GM23338 (cell line): ENCODE results near the gene TIMM22. TPM values are rescaled to one million over a fixed set of nuclear protein-coding genes. Genes with fewer than 3 reads are reported as not detected.

Experiments used
- ATAC-seq: fragments of 200-7000 bp; cut with Tn5 transposase; 3 replicates; pipeline ENCODE4 v1.9.1; 2020
- DNase-seq: peaks from one replicate; pipeline ENCODE4 v3.0.0-alpha.2; 2015; ENCODE audit warnings: low spot score
- H2AFZ ChIP-seq: fragments of 200-600 bp; sonication (generic); 2 replicates; pipeline ENCODE4 v1.8.0; 2016; ENCODE audit warnings: antibody characterized with exemption, mild to moderate bottlenecking, moderate library complexity
- H3F3A ChIP-seq: fragments of 200-600 bp; sonication (generic); replicated peaks from 2 replicates; pipeline ENCODE4 v1.8.0; 2017; ENCODE audit warnings: antibody characterized with exemption, mixed run types, low read depth
- H3K27ac ChIP-seq: fragments of 200-600 bp; sonication (generic); 2 replicates; pipeline ENCODE4 v1.6.1; 2016; ENCODE audit warnings: low read depth
- H3K27me3 ChIP-seq: fragments of 200-600 bp; sonication (generic); 2 replicates; pipeline ENCODE4 v1.8.0; 2016; ENCODE audit warnings: mild to moderate bottlenecking, mixed run types, moderate library complexity; ENCODE audit not compliant: insufficient read depth
- H3K36me3 ChIP-seq: fragments of 200-600 bp; sonication (generic); 2 replicates; pipeline ENCODE4 v1.8.0; 2016; ENCODE audit warnings: mild to moderate bottlenecking; ENCODE audit not compliant: insufficient read depth
- H3K4me1 ChIP-seq: fragments of 200-600 bp; sonication (generic); 2 replicates; pipeline ENCODE4 v1.8.0; 2016; ENCODE audit warnings: mild to moderate bottlenecking, moderate library complexity; ENCODE audit not compliant: insufficient read depth
- H3K4me2 ChIP-seq: fragments of 200-600 bp; sonication (generic); 2 replicates; pipeline ENCODE4 v1.7.1; 2017; ENCODE audit warnings: mixed run types
- H3K4me3 ChIP-seq: fragments of 200-600 bp; sonication (generic); 2 replicates; pipeline ENCODE4 v1.6.1; 2016; ENCODE audit warnings: mixed run types
- H3K79me2 ChIP-seq: fragments of 200-600 bp; sonication (generic); replicated peaks from 2 replicates; pipeline ENCODE4 v1.8.0; 2017; ENCODE audit warnings: mild to moderate bottlenecking; ENCODE audit not compliant: insufficient read depth
- H3K9me2 ChIP-seq: fragments of 200-600 bp; sonication (generic); 2 replicates; pipeline ENCODE4 v1.8.0; 2017; ENCODE audit not compliant: insufficient read depth
- H4K20me1 ChIP-seq: fragments of 200-600 bp; sonication (generic); replicated peaks from 2 replicates; pipeline ENCODE4 v1.8.0; 2017; ENCODE audit warnings: mild to moderate bottlenecking; ENCODE audit not compliant: insufficient read depth
- H3K27ac Mint-ChIP-seq: 2 replicates; pipeline ENCODE4 v1.8.0; 2020; ENCODE audit warnings: inconsistent platforms, mild to moderate bottlenecking, moderate library complexity, mixed read lengths
- H3K27me3 Mint-ChIP-seq: 3 replicates; pipeline ENCODE4 v1.8.0; 2022; ENCODE audit warnings: low read depth, mild to moderate bottlenecking, moderate library complexity, mixed read lengths, inconsistent platforms; ENCODE audit not compliant: insufficient read depth, poor library complexity
- H3K36me3 Mint-ChIP-seq: 3 replicates; pipeline ENCODE4 v1.8.0; 2021; ENCODE audit warnings: low read depth, mild to moderate bottlenecking, inconsistent platforms, moderate library complexity, mixed read lengths
- H3K4me1 Mint-ChIP-seq: 3 replicates; pipeline ENCODE4 v1.8.0; 2020; ENCODE audit warnings: mild to moderate bottlenecking, inconsistent platforms, mixed read lengths
- H3K4me3 Mint-ChIP-seq: 3 replicates; pipeline ENCODE4 v1.8.0; 2021; ENCODE audit warnings: moderate library complexity, mild to moderate bottlenecking, inconsistent platforms, mixed read lengths
- H3K9me3 Mint-ChIP-seq: 3 replicates; pipeline ENCODE4 v1.8.0; 2020; ENCODE audit warnings: moderate library complexity, mild to moderate bottlenecking, inconsistent platforms, mixed read lengths
- CREB1 ChIP-seq: fragments of 250-450 bp; sonication (Bioruptor Pico); IDR thresholded peaks from 2 replicates; pipeline ENCODE4 v1.5.0; 2020; ENCODE audit warnings: low read depth, mild to moderate bottlenecking, moderate library complexity
- CTCF ChIP-seq, 2 experiments: fragments of 200-600 bp in 1 of 2; sonication (generic) in 1 of 2; conservative IDR thresholded peaks; 2 replicates each; pipeline versions ENCODE4 v1.5.1 to v1.6.1; 2016 to 2017; ENCODE audit warnings: antibody characterized with exemption in 2 of 2, low read depth in 2 of 2, mild to moderate bottlenecking in 2 of 2, moderate library complexity in 1 of 2
- ETS1 ChIP-seq: IDR thresholded peaks from 2 replicates; pipeline ENCODE4 v1.6.1; 2016; ENCODE audit warnings: antibody characterized with exemption
- EZH2 ChIP-seq: fragments of 200-600 bp; sonication (generic); IDR thresholded peaks from one replicate; pipeline ENCODE4 v1.8.0; 2017; ENCODE audit warnings: antibody characterized with exemption, mild to moderate bottlenecking, low read depth; ENCODE audit not compliant: unreplicated experiment
- EZH2phosphoT487 ChIP-seq: fragments of 200-600 bp; sonication (generic); IDR thresholded peaks from one replicate; pipeline ENCODE4 v1.8.1; 2018; ENCODE audit warnings: antibody characterized with exemption; ENCODE audit not compliant: unreplicated experiment
- JUNB ChIP-seq: IDR thresholded peaks from one replicate; pipeline ENCODE4 v1.6.1; 2016; ENCODE audit warnings: antibody characterized with exemption; ENCODE audit not compliant: unreplicated experiment
- NANOG ChIP-seq: IDR thresholded peaks from 2 replicates; pipeline ENCODE4 v1.6.1; 2016; ENCODE audit warnings: antibody characterized with exemption, borderline replicate concordance
- POLR2AphosphoS5 ChIP-seq: IDR thresholded peaks from 2 replicates; pipeline ENCODE4 v1.6.1; 2016; ENCODE audit warnings: antibody characterized with exemption, low read depth
- REST ChIP-seq: IDR thresholded peaks from one replicate; pipeline ENCODE4 v1.6.1; 2018; ENCODE audit warnings: antibody characterized with exemption; ENCODE audit not compliant: unreplicated experiment
- STAT1 ChIP-seq: IDR thresholded peaks from one replicate; pipeline ENCODE4 v1.6.1; 2016; ENCODE audit warnings: antibody characterized with exemption; ENCODE audit not compliant: unreplicated experiment
- ZNF114 ChIP-seq: fragments of 250-450 bp; sonication (Bioruptor Pico); IDR thresholded peaks from 2 replicates; pipeline ENCODE4 v1.5.0; 2020; ENCODE audit warnings: mild to moderate bottlenecking, moderate library complexity
- ZNF331 ChIP-seq: fragments of 250-450 bp; sonication (Bioruptor Pico); IDR thresholded peaks from 2 replicates; pipeline ENCODE4 v1.5.0; 2020; ENCODE audit warnings: low read depth, mild to moderate bottlenecking, moderate library complexity
- ZNF462 ChIP-seq: fragments of 250-450 bp; sonication (Bioruptor Pico); IDR thresholded peaks from 2 replicates; pipeline ENCODE4 v1.5.0; 2020; ENCODE audit warnings: mild to moderate bottlenecking, moderate library complexity
- polyA plus RNA-seq: library from polyadenylated mRNA; unstranded; fragments of >200 nt; fragmentation: Nextera tagmentation; extraction: Ambion mirVana; gene quantifications from 2 replicates; pipeline ENCODE4 v1.2.1, GENCODE V29; 2016
- total RNA-seq: library from RNA; depleted of rRNA; stranded (reverse); fragments of >200 nt; shearing (Covaris generic); gene quantifications from 2 replicates; pipeline ENCODE4 v1.2.3, GENCODE V29; 2014

TIMM22 gene
- total and polyA plus RNA-seq, 2 experiments from 2014 or later = 21.9 to 24.4 TPM

- no peak for TF ChIP-seq REST
- TF ChIP-seq CTCF (conservative IDR thresholded peaks at IDR 0.05; ENCODE audit: low read depth in 2 of 2) = no peak
- no peak for TF ChIP-seq ZNF331 (CRISPR knock-in tag)
- TF ChIP-seq ZNF462 = no peak
- no peak for TF ChIP-seq CREB1
- no peak for TF ChIP-seq EZH2
- TF ChIP-seq EZH2phosphoT487 = no peak
- TF ChIP-seq POLR2AphosphoS5 = no peak
- no peak for TF ChIP-seq ZNF114
- TF ChIP-seq JUNB = no peak
- TF ChIP-seq NANOG = no peak
- TF ChIP-seq ETS1 = no peak
- TF ChIP-seq STAT1 = no peak
- Histone ChIP-seq H3K4me1 (no peaks in the 10 kb centered on the region), H3K27ac (no peak overlapping the region), H3F3A (no peaks in the 10 kb centered on the region), H3K4me3 (peak overlapping the region; percentile 77), H3K4me2 (peak overlapping the region; percentile 90), H3K9me2 (no peaks in the 10 kb centered on the region), H3K79me2 (no peaks in the 10 kb centered on the region), H2AFZ (no peak overlapping the region; the same call in 1 of the 2 replicates), H3K36me3 (no peaks in the 10 kb centered on the region), H4K20me1 (no peaks in the 10 kb centered on the region; the same call in 1 of the 2 replicates), H3K27me3 (no peaks in the 10 kb centered on the region; the same call in 1 of the 2 replicates)
- Mint-ChIP-seq H3K4me3 (peak overlapping the region; percentile 76; the same call in 2 of the 3 replicates), H3K36me3 (0 out of 3 replicates have a peak, but pooled peaks cover 3% of the 10 kb centered on the region), H3K27me3 (peaks cover 10% of the 10 kb centered on the region), H3K9me3 (peaks cover 2% of the 10 kb centered on the region; the same call in 2 of the 3 replicates), H3K27ac (no peak overlapping the region), H3K4me1 (peaks cover 6% of the 10 kb centered on the region; the same call in 2 of the 3 replicates)
- DNase-seq = peak; percentile 79
- ATAC-seq = peak; percentile 75
Observed at GRCh38 chr17:1031711-1032110, 34.8 kb downstream of the TIMM22 start.
